ENCODE data around the gene SH3D19.

SH3D19 gene

GRCh38 chr4:151074416-151074916, 250.9 kb downstream of the SH3D19 start:
- no peak for DNase-seq

Data from MV-4-11 (cell line).